ENCODE results near the gene RASA3.

DNA sequence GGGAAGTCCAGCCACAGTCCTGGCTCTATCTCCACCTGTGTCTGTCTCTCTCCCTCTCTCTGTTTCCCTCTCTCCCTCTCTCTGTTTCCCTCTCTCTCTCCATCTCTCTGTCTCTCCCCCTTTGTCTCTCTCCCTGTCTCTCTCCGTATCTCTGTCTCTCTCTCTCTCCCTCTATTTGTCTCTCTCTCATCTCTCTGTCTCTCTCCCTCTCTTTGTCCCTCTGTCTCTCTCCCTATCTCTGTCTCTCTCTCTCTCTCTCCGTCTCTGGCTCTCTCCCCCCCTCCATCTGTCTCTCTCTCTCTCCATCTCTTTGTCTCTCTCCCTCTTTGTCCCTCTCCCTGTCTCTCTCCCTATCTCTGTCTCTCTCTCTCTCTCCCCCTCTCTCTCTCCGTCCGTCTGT, 119.1 kb downstream of the RASA3 start:
- TF ChIP-seq POLR2A (IDR thresholded peaks at IDR 0.05), result no peak
- TF ChIP-seq, protein P1, sequence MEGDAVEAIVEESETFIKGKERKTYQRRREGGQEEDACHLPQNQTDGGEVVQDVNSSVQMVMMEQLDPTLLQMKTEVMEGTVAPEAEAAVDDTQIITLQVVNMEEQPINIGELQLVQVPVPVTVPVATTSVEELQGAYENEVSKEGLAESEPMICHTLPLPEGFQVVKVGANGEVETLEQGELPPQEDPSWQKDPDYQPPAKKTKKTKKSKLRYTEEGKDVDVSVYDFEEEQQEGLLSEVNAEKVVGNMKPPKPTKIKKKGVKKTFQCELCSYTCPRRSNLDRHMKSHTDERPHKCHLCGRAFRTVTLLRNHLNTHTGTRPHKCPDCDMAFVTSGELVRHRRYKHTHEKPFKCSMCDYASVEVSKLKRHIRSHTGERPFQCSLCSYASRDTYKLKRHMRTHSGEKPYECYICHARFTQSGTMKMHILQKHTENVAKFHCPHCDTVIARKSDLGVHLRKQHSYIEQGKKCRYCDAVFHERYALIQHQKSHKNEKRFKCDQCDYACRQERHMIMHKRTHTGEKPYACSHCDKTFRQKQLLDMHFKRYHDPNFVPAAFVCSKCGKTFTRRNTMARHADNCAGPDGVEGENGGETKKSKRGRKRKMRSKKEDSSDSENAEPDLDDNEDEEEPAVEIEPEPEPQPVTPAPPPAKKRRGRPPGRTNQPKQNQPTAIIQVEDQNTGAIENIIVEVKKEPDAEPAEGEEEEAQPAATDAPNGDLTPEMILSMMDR (IDR thresholded peaks at IDR 0.05), result no peak
